HCT116 (cell line): ENCODE measurements around the gene MXRA7. TPM values are rescaled to one million over a fixed set of nuclear protein-coding genes. Genes with fewer than 3 reads are reported as not detected.

Source experiments
- ATAC-seq: fragments of 200-7000 bp; cut with Tn5 transposase; 2 replicates; pipeline ENCODE4 v1.9.1; 2020; ENCODE audit warnings: mild to moderate bottlenecking, moderate library complexity
- BruUV-seq: library from RNA; stranded (reverse); fragments of 400-500 nt; replicated peaks from 2 replicates; lab custom pipeline; 2021; lab: Mats Ljungman, UMichigan
- CTCF ChIA-PET: fragments of 300-600 bp; sonication (Branson Sonifier 250); formaldehyde crosslinking; loops from one replicate; lab custom pipeline; 2021; ENCODE audit warnings: antibody characterized with exemption; lab: Charles Lee
- POLR2A ChIA-PET: fragments of 300-600, 350-600 bp; sonication (Branson Sonifier 250); formaldehyde crosslinking; loops from one replicate; lab custom pipeline; 2021; ENCODE audit warnings: antibody characterized with exemption; lab: Charles Lee
- RAD21 ChIA-PET, 2 experiments: fragments of 300-600 bp; sonication (Branson Sonifier 250); formaldehyde crosslinking; loops; one replicate each; lab custom pipeline; 2023; ENCODE audit warnings: low total read pairs in 2 of 2; ENCODE audit not compliant: uncharacterized antibody in 2 of 2, unreplicated experiment in 2 of 2, low non-redundant PET in 1 of 2; lab: Charles Lee
- DNase-seq: peaks from one replicate; pipeline ENCODE4 v3.0.0-alpha.2; 2010; ENCODE audit warnings: low read depth, low spot score
- H2AFZ ChIP-seq: fragments of 200-600 bp; shearing (Covaris generic), sonication (generic); 2 replicates; pipeline ENCODE4 v1.6.1; 2017; ENCODE audit warnings: low read depth, mixed run types, mixed read lengths, antibody characterized with exemption, low read length; ENCODE audit not compliant: poor library complexity, severe bottlenecking
- H3K27ac ChIP-seq: 2 replicates; pipeline ENCODE4 v1.5.1; 2012; ENCODE audit warnings: low read depth, low read length
- H3K27me3 ChIP-seq: fragments of 200-600 bp; sonication (generic); 2 replicates; pipeline ENCODE4 v1.6.1; 2016; ENCODE audit warnings: mixed run types, low read length, mixed read lengths; ENCODE audit not compliant: insufficient read depth
- H3K36me3 ChIP-seq, 2 experiments: fragments of 200-500 bp in 1 of 2; fragments of 200-600 bp in 1 of 2; sonication (Bioruptor generic) in 1 of 2; sonication (generic) in 1 of 2; 2 replicates each; pipeline versions ENCODE4 v1.5.1 to v1.6.1; 2014 to 2016; ENCODE audit warnings: low read length in 2 of 2, inconsistent platforms in 1 of 2, mixed read lengths in 1 of 2, mixed run types in 1 of 2; ENCODE audit not compliant: insufficient read depth in 2 of 2, control insufficient read depth in 1 of 2
- H3K4me1 ChIP-seq, 2 experiments: fragments of 200-600 bp in 1 of 2; sonication (generic) in 1 of 2; 2 replicates each; pipeline versions ENCODE4 v1.5.1 to v1.6.1; 2012 to 2017; ENCODE audit warnings: low read length in 2 of 2, inconsistent platforms in 1 of 2, mild to moderate bottlenecking in 1 of 2, mixed read lengths in 1 of 2, mixed run types in 1 of 2, moderate library complexity in 1 of 2; ENCODE audit not compliant: insufficient read depth in 2 of 2, control insufficient read depth in 1 of 2
- H3K4me2 ChIP-seq: fragments of 200-600 bp; sonication (generic); 2 replicates; pipeline ENCODE4 v1.6.1; 2017; ENCODE audit warnings: mixed run types, low read length, mixed read lengths
- H3K4me3 ChIP-seq, 2 experiments: fragments of 200-600 bp in 1 of 2; sonication (generic) in 1 of 2; replicated peaks in 1 of 2; 2 replicates each; pipeline ENCODE4 v1.5.1; 2011 to 2016; ENCODE audit warnings: low read length in 2 of 2, control low read depth in 1 of 2, low read depth in 1 of 2, mild to moderate bottlenecking in 1 of 2, mixed read lengths in 1 of 2, mixed run types in 1 of 2
- H3K79me2 ChIP-seq: fragments of 200-600 bp; sonication (generic); 2 replicates; pipeline ENCODE4 v1.6.1; 2017; ENCODE audit warnings: mild to moderate bottlenecking, mixed run types, low read length, moderate library complexity, mixed read lengths; ENCODE audit not compliant: insufficient read depth
- H3K9ac ChIP-seq: fragments of 200-600 bp; sonication (generic); 2 replicates; pipeline ENCODE4 v1.6.1; 2016; ENCODE audit warnings: low read length, mixed read lengths
- H3K9me2 ChIP-seq: fragments of 200-600 bp; sonication (generic), shearing (Covaris generic); 2 replicates; pipeline ENCODE4 v1.6.1; 2017; ENCODE audit warnings: mixed run types, mild to moderate bottlenecking, moderate library complexity; ENCODE audit not compliant: insufficient read depth
- H3K9me3 ChIP-seq, 2 experiments: fragments of 200-500 bp in 1 of 2; fragments of 200-600 bp in 1 of 2; sonication (Bioruptor generic) in 1 of 2; sonication (generic) in 1 of 2; 2 replicates each; pipeline ENCODE4 v1.6.1; 2014 to 2017; ENCODE audit warnings: low read length in 2 of 2, mixed read lengths in 2 of 2, inconsistent platforms in 1 of 2, low read depth in 1 of 2, mild to moderate bottlenecking in 1 of 2, mixed run types in 1 of 2, moderate library complexity in 1 of 2; ENCODE audit not compliant: control insufficient read depth in 1 of 2, insufficient read depth in 1 of 2
- H4K20me1 ChIP-seq: fragments of 200-600 bp; sonication (generic), shearing (Covaris generic); 2 replicates; pipeline ENCODE4 v1.6.1; 2017; ENCODE audit warnings: mixed run types, mild to moderate bottlenecking, moderate library complexity; ENCODE audit not compliant: insufficient read depth
- ATF3 ChIP-seq: IDR thresholded peaks from 2 replicates; pipeline ENCODE4 v1.6.1; 2012
- CTCF ChIP-seq, 3 experiments: fragments of 200-600 bp in 1 of 3; sonication (generic) in 1 of 3; IDR thresholded peaks in 2 of 3; conservative IDR thresholded peaks in 1 of 3; 2 replicates each; pipeline ENCODE4 v1.5.1; 2012 to 2017; ENCODE audit warnings: low read depth in 2 of 3, low read length in 2 of 3, antibody characterized with exemption in 1 of 3, borderline replicate concordance in 1 of 3, control low read depth in 1 of 3, mild to moderate bottlenecking in 1 of 3, mixed read lengths in 1 of 3, mixed run types in 1 of 3, moderate library complexity in 1 of 3; ENCODE audit not compliant: insufficient read depth in 1 of 3
- EGR1 ChIP-seq: IDR thresholded peaks from 2 replicates; pipeline ENCODE4 v1.6.1; 2012; ENCODE audit warnings: low read depth
- EZH2 ChIP-seq: fragments of 200-600 bp; sonication (generic); IDR thresholded peaks from 2 replicates; pipeline ENCODE4 v1.6.1; 2017; ENCODE audit warnings: antibody characterized with exemption, mixed run types
- EZH2phosphoT487 ChIP-seq: fragments of 200-600 bp; IDR thresholded peaks from 2 replicates; pipeline ENCODE4 v1.6.1; 2018; ENCODE audit warnings: antibody characterized with exemption, borderline replicate concordance
- FOSL1 ChIP-seq: IDR thresholded peaks from 2 replicates; pipeline ENCODE4 v1.6.1; 2012; ENCODE audit warnings: low read depth
- JUND ChIP-seq: IDR thresholded peaks from 2 replicates; pipeline ENCODE4 v1.6.1; 2012
- MAX ChIP-seq: IDR thresholded peaks from 2 replicates; pipeline ENCODE4 v1.6.1; 2012
- POLR2A ChIP-seq: IDR thresholded peaks from 2 replicates; pipeline ENCODE4 v1.7.0; 2011; ENCODE audit warnings: borderline replicate concordance; ENCODE audit not compliant: insufficient read depth, insufficient read length; ENCODE audit errors: extremely low read depth
- RAD21 ChIP-seq: IDR thresholded peaks from 2 replicates; pipeline ENCODE4 v1.6.1; 2012; ENCODE audit warnings: low read depth, mild to moderate bottlenecking
- SRF ChIP-seq: IDR thresholded peaks from 2 replicates; pipeline ENCODE4 v1.6.1; 2012; ENCODE audit warnings: low read depth
- ZNF274 ChIP-seq: fragments of 200-500 bp; sonication (Bioruptor generic); IDR thresholded peaks from 2 replicates; pipeline ENCODE4 v1.6.1; 2014; ENCODE audit warnings: mild to moderate bottlenecking, low read depth, low read length, inconsistent platforms
- intact Hi-C: fragments of 100-400 bp; cut with micrococcal nuclease; formaldehyde crosslinking; loops from 2 replicates; pipeline ENCODE4 v1.10.0; 2022
- total RNA-seq: library from RNA; stranded (reverse); gene quantifications from one replicate; pipeline ENCODE4 v1.2.1, GENCODE V29; 2021; ENCODE audit not compliant: unreplicated experiment

MXRA7 gene
- total RNA-seq, 1 experiment from 2014 or later: 57.1 TPM

DNA sequence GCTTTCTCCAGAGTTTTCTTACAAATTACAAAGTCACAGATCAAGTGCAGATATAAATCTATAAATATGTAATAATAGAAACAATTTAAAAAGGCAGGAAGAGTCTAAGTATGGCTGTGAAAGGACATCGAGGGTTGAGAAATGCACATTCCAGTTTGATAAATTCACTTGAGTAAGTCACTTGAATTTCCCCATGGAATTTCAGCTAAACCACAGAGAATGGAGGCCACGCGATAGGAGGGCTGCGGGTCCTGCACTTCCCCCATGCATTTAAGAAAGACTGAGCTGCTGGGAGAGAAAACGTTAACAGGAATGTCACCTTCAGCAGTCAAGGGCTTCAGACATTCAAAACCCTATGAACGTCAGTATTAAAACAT is 6.1 kb upstream of the MXRA7 start (continued):
- TF ChIP-seq EZH2phosphoT487 (no peak), EZH2 (no peak), JUND (no peak), MAX (no peak), EGR1 (no peak)
- TF ChIP-seq, all 23 proteins: peak for 0

DNA sequence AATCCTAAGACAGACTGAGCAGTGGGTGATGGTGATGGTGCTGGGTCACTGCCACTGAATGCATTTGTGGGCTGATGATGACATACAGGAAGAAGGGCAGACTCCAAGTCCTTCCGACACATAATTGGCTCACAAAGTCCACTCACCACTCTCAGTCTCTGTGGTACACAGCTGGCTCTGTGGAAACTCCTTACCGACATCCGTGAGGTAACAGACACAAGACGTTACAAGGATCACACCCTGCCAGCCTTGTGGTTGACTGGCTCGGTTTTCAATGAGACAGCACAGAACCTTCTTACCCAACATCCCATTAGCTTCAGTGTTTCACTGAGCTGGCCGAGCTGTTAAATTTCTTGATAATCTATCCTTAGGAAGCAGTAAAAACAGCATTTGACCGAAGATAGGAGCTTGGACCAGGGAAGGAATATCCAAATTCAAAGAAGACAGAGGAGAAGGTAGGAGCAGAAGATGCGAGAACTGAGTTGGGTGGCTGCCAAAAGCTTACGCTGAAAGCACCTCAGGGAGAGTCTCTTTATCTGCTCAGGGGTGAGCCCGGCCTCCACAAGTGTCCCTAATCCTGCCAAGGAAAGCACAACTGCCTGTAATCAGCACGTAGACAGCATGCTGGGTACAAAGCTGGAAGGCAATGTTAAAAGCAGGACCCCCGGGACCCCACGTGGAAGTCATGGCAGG is 5.5 kb upstream of the MXRA7 start:
- intact Hi-C loops: no loop called here

More for the DNA sequence above, 5.5 kb upstream of the MXRA7 start:
- no peak for ATAC-seq
- Histone ChIP-seq H3K4me2 (no peak overlapping the region), H3K9me3 (no peaks in the 10 kb centered on the region), H3K4me3 (no peak overlapping the region), H3K9me2 (no peaks in the 10 kb centered on the region), H3K4me1 (peaks cover 5 to 7% of the 10 kb centered on the region in 2 experiments), H3K9ac (no peak overlapping the region), H3K27ac (no peak overlapping the region), H3K27me3 (no peaks in the 10 kb centered on the region), H3K79me2 (peaks cover 33% of the 10 kb centered on the region), H4K20me1 (peaks cover 4% of the 10 kb centered on the region; the same call in 1 of the 2 replicates), H2AFZ (no peak overlapping the region), H3K36me3 (peaks cover 56 to 67% of the 10 kb centered on the region in 2 experiments)
- no peak for DNase-seq
- CTCF ChIA-PET: interaction anchor here (0.9 to 2.5 kb wide), 3 partner anchors 11 to 193 kb away, joined by 3 to 9 read pairs (median 9); no protein-coding TSS in a partner anchor
- TF ChIP-seq SRF (no peak), ATF3 (no peak), CTCF (IDR thresholded peaks at IDR 0.05 in 2 of 3, conservative IDR thresholded peaks at IDR 0.05 in 1 of 3; ENCODE audit: borderline replicate concordance in 1 of 3, insufficient read depth in 1 of 3, low read depth in 2 of 3, low read length in 2 of 3) (no peak), RAD21 (no peak), FOSL1 (no peak), ZNF274 (no peak), POLR2A (no peak)
- POLR2A ChIA-PET: interaction anchor here (2.9 kb wide), 1 partner anchor 10 kb away, joined by 8 read pairs; the partner anchor contains the start of genes JMJD6 and METTL23
- RAD21 ChIA-PET: no interaction called here
- TSS peak; percentile 0 for BruUV-seq
